ENCODE results near the gene DHX57.
A peak's percentile ranks its signal among the peaks of the same experiment; 100 is the strongest.
"Not testable (repeated sequence)": the region's sequence is repeated elsewhere in the genome, so short reads cannot be mapped to it uniquely, and the experiment has no call there.

Gene DHX57

DNA sequence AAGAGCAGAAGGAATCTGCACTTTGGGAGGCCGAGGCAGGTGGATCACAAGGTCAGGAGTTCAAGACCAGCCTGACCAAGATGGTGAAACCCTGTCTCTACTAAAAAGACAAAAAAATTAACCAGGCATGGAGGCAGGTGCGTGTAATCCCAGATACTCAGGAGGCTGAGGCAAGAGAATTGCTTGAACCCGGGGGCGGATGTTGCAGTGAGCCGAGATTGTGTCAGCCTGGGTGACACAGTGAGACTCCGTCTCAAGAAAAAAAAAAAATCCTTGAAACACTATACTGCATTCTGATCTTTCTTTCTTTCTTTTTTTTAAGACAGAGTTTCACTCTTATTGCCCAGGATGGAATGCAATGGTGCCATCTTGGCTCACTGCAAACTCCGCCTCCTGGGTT is 80.7 kb downstream of the DHX57 start:
- DNase-seq, result not testable (repeated sequence)

DNA sequence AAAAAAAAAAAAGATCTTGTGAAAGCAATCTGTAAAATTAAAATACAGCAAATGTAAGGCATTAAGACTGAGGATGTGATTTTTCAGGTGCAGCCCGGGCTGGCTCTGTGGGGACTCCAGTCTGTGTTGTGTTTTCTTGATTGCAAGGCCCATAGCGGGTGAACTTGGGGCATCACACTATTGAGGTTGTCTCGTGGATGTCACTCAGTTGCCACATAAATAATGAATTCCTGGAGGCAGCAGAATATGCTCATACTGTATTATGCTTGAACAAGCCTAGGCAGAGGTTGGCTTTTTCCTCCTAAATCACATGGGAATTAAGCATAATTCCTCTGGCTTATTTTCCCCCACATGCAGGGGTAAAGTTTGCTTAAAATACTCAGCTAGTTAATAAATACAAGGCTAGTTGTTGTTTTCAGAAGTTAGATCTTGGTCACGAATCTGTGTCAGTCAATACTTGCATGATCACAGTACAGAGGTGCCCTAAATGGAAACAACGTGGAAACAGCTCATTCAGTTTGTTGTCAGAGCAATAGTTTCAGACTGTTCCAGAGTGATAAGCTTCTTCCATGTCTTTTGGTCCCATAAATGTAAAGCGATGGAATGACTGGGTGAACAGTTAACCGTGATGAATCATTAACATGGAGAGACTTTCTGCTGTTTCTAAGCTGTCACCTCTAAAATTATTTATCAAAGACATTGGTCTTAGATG is 81.3 kb downstream of the DHX57 start:
- no peak for DNase-seq

DNA sequence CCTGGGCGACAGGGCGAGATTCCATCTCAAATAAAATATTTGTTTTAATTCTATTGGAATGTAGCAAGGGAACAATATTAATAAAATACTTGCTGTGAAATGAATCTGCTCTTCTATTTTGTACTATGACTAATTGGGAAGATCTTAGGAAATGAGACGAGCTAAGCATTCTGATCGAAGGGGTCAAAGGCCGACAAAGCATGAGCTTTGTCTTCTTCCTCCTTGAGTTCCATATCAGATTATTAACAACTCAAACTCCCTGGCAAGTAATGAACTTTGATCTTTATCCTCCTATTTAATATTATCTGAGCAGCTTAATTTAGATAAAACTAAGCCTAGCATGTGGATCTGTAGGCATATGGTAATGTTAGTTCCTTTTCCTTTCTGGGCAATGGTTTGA is 82.2 kb downstream of the DHX57 start:
- DNase-seq, result no peak

DNA sequence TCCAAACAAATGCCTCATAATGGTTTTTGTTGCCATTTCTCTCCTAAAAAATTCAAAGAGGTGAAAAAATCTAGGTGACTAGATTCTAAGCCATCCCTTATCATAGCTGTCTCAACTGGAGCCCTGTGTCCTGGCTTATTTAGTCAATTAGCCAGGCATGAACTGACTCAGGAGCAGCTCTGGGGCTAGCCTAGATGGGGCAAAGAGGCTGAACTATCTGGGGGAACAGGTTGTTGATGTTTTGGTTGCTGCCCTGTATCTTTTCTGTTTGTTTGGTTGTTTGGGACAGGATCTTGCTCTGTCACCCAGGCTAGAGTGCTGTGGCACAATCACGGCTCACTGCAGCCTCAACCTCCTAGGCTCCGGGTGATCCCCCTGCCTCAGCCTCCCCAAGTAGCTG is 83.0 kb downstream of the DHX57 start:
- no peak for DNase-seq

- DNase-seq, result not testable (repeated sequence)
Measured at GRCh38 chr2:38792321-38792720, 83.4 kb downstream of the DHX57 start.

GRCh38 chr2:38791744-38792143 is 84.0 kb downstream of the DHX57 start:
- DNase-seq, result no peak

DNA sequence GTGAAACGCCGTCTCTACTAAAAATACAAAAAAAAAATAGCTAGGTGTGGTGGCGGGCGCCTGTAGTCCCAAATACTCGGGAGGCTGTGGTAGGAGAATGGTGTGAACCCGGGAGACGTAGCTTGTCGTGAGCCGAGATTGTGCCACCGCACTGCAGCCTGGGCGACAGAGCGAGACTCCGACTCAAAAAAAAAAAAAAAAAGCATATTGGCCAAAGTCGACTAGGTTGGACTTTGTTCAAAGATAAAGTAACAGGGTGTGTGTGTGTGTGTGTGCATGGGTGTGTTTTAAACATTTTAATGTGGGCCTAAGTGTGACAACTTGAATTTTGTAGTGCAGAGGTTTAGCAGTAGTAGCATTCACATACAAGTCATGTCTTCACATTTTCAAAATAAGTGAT is 86.0 kb downstream of the DHX57 start:
- DNase-seq, result no peak

DNA sequence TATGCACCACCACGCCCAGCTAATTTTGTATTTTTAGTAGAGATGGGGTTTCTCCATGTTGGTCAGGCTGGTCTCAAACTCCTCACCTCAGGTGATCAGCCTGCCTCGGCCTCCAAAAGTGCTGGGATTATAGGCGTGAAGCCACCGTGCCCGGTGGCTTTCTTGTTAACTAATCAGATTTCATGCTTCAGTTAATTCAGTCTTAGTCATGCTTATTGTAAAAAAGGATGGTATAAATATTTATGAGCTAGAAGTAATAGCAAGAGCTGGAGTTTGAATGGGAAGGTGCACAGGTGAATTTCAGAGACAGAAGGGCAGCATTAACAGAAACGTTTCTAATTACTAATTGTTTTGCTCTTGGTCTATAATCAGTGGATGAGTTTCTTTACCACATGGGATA is 87.4 kb downstream of the DHX57 start:
- DNase-seq, result no peak

DNA sequence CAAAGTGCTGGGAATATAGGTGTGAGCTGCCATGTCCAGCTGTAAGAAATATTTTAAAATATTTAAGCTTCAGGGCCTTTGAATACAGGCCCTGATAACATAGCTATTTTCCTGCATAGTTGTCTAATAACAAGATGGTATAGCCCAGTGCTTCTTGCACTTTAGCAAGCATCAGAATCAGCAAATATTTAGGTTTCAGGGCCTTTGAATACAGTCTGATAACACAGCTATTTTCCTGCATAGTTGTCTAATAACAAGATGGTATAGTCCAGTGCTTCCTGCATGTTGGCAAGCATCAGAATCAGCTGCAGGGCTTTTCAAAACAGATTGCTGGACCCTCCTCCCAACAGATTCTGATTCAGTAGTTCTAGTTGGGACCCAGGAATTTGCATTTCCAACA is 92.1 kb downstream of the DHX57 start:
- DNase-seq, result peak; percentile 8

- DNase-seq, result no peak
Measured at GRCh38 chr2:38778687-38779082, 97.0 kb downstream of the DHX57 start.

DNA sequence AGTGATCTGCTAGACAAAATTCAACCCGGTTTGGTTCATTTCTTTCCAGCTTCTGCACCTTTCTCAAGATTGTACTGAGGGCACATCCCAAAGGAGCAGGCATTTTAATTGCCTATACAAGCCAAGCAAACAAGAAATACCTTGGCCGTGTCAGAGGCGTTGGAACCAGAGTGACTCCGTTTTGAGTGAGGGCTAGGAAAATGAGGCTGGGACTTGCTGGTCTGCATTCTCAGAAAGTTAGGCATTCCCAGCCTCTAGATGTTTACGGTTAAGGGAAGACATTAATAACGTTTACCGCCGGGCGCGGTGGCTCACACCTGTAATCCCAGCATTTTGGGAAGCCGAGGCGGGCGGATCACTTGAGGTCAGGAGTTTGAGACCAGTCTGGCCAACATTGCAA is 99.2 kb downstream of the DHX57 start:
- no peak for DNase-seq

DNA sequence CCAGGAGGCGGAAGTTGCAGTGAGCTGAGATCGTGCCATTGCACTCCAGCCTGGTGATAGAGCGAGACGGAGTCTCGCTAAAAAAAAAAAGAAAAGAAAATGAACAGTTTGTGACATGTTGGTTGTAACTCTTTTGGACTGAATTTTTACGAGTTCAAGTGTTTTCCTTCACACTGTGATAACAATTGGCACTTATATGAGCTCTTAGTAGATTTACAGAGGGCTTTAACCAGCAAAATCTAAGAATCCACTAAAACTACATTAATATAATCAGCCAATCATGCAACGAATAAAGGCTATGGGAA is 99.9 kb downstream of the DHX57 start:
- DNase-seq, result no peak

DNA sequence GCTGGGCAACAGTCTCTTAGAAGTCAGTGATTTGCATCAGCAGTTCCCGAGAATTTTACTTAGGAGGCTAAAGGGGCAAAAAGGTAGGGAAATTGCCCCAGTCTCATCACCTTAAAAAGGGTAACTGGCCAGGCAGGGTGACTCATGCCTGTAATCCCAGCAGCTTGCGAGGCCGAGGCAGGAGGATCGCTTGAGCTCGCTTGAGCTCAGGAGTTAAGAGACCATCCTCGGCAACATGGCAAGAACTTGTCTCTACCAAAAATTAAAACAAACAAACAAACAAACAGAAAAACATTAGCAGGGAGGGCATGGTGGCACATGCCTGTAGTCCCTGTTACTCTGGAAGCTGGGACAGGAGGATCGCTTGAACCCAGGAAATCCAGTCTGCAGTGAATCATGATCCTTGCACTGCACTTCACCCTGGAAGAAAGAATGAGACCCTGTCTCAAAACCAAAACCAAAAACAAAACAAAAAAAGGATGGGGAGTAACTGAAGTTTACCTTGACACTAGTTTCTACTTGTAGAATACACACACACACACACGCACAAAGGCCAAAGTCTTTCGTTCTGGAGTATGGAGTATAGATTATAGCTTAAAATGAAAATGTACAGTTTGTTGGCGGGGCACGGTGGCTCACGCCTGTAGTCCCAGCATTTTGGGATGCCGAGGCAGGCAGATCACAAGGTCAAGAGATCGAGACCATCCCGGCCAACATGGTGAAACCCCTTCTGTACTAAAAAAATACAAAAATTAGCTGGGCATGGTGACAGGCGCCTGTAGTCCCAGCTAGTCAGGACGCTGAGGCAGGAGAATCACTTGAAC is 100.4 kb downstream of the DHX57 start:
- DNase-seq, result no peak

GRCh38 chr2:38771632-38772031 is 104.1 kb downstream of the DHX57 start:
- DNase-seq, result peak; percentile 93

DNA sequence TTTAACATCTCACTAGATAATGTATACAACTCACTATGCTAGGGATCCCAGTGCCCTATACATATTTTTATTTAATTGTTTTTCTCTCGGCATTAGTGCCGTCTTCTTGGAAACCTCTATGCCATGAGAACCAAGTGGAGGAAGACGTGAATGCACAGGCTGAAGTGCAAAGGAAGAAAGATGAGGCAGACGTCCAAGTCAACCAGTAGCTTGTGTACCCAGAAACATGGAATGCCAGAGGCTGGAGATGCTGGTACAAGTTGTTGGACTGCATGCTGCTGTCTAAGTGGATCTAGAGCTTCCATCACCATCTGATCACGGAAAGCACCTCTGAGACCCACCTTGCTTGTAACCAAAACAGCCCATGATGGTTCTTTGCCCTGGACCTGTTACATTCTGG is 110.2 kb downstream of the DHX57 start:
- DNase-seq, result peak; percentile 9

DNA sequence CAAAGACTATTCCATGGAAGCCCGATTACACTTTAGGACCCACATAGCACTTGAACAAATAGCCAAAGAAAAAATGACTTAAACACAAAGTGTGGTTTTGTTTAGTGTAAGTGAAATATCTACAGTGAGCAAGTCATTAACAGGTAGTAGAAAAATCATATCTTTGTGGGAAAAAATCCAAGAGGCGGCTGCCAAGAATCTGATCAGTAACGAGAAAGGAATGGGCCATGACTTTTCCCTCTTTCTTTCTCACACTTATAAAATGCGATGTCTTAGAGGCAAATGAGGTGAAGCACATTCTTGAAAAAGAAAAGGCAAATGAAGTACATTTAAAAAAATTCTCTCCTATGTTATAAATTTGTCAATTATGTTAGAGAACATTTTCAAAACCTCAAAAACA is 110.6 kb downstream of the DHX57 start:
- peak; percentile 83 for DNase-seq

- no peak for DNase-seq
Measured at GRCh38 chr2:38763728-38764127, 112.0 kb downstream of the DHX57 start.

- no peak for DNase-seq
Measured at GRCh38 chr2:38763228-38763627, 112.5 kb downstream of the DHX57 start.

GRCh38 chr2:38755891-38756290 is 119.8 kb downstream of the DHX57 start:
- not testable (repeated sequence) for DNase-seq

DNA sequence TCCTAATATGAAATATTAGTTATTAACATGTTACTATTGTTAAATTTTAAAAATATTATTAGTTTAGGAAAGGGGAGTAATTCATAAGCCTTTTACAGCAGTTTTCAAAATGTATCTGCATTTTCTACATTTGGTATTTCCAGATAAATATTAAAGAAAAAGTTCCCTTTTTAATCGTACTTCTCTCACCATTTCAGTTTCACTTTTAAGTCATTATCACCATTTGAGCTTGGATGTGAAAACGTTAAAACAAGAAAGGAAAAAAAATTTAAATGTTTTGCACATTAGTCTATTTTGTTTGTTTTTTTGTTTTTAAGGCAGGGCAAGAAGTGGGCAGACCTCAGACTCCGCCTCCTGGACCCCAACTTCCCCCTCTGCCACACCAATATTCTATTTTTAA is 121.2 kb downstream of the DHX57 start:
- DNase-seq, result no peak

GRCh38 chr2:38754049-38754448 is 121.7 kb downstream of the DHX57 start:
- DNase-seq, result no peak

GRCh38 chr2:38751596-38752410 is 123.9 kb downstream of the DHX57 start:
- DNase-seq, result no peak

GRCh38 chr2:38750891-38751595 is 124.7 kb downstream of the DHX57 start, which contains the start of gene SRSF7:
SRSF7 (minus strand) TSS chr2:38751361; CDS start chr2:38751256, 105 bp downstream.
- peak; percentile 95 for DNase-seq
